ENCODE data around the gene SEMA6B. TPM values are rescaled to one million over a fixed set of nuclear protein-coding genes. Genes with fewer than 3 reads are reported as not detected.
A peak's percentile ranks its signal among the peaks of the same experiment; 100 is the strongest.
"Not testable (repeated sequence)": the region's sequence is repeated elsewhere in the genome, so short reads cannot be mapped to it uniquely, and the experiment has no call there.

Gene SEMA6B
- total and polyA plus RNA-seq, 12 donors = 3.4 to 27.9 (median 9.4) TPM

DNA sequence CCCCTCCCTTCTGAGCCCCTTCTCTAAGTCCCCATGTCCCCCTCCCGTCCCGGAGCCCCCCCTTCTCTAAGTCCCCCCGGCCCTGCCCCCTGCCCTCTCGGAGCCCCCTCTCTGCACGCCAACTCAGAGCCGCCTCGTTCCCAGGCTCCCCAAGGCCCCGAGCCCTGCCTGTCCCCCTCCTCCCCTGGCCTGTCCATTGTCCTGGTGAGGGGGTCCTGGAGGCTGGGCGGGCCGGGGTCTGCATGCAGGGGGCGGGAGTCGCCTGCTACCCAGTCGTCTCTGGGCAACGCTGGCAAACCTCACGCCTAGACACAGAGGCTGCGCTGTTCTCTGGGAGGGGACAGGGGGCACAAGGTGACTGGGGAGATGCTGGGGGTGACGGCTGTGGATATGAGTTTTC, 39.2 kb upstream of the SEMA6B start:
- WGBS, 2 donors = 9 to 10% methylated on average over 15 to 17 of the region's 17 CpGs
- H3K4me3 ChIP-seq = no peak overlapping the region
- intact Hi-C loops (cut with DNase I) = no loop called here

DNA sequence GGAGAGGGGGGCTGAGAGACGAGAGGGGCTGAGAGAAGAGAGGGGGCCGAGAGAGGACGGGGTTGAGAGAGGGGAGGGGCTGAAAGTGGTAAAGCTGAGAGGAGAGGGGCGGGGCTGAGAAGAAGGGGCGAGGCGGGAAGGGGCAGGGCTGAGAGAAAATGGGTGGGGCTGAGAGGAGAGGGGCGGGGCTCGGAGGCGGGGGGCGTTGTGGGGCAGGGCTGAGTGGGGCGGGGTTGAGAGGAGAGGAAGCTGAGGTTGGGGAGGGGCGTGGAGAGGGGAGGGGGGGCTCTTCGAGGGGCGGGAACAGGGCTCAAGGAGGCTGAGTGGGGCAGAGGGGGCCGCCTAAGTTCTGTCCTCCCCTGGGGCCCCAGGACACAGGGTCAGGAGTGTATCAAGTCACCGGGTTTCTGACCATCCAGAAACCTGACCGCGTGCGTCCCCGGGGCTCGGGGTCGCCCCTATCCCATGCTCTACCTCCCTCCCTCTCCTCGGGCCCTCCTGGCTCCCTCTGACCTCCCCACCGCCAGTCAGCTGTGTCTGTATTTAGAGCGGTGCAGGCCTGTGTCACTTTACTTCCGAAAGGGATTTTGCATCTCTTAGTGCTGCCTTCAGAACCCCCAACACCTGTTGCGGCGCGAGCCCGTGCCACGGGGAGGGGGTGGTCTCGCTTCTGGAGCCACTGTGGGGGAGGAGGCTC, 38.6 kb upstream of the SEMA6B start:
- peaks cover 6 to 75% (median 58%) of the 10 kb centered on the region in 7 donors for H3K27me3 ChIP-seq
- no peaks in the 10 kb centered on the region for H3K9me3 ChIP-seq
- H3K4me1 ChIP-seq = peaks cover 3 to 10% (median 6%) of the 10 kb centered on the region in 9 donors
- DNase-seq (peak in 1 of 2 donors; percentile 52), ATAC-seq (peak in 7 of 8 donors; percentile 39 to 87 (median 61))
- no peaks in the 10 kb centered on the region for H3K36me3 ChIP-seq
- intact Hi-C loops (cut with DNase I) = no loop called here
- no peak for TF ChIP-seq CTCF (IDR thresholded peaks at IDR 0.05)
- H3K4me3 ChIP-seq = peak overlapping the region in 7 of 10 donors; percentile 7 to 31 (median 16)
- H3K27ac ChIP-seq = no peak overlapping the region
- 1 to 2% methylated on average over 27 to 32 of the region's 32 CpGs for WGBS, 2 donors

More for the DNA sequence above, 39.2 kb upstream of the SEMA6B start:
- Histone ChIP-seq H3K4me1 (peaks cover 3 to 10% (median 6%) of the 10 kb centered on the region in 9 donors), H3K9me3 (no peaks in the 10 kb centered on the region), H3K27ac (no peak overlapping the region), H3K36me3 (no peaks in the 10 kb centered on the region), H3K27me3 (peaks cover 6 to 72% (median 58%) of the 10 kb centered on the region in 7 donors)
- DNase-seq = no peak
- no peak for TF ChIP-seq CTCF (IDR thresholded peaks at IDR 0.05)
- no peak for ATAC-seq

DNA sequence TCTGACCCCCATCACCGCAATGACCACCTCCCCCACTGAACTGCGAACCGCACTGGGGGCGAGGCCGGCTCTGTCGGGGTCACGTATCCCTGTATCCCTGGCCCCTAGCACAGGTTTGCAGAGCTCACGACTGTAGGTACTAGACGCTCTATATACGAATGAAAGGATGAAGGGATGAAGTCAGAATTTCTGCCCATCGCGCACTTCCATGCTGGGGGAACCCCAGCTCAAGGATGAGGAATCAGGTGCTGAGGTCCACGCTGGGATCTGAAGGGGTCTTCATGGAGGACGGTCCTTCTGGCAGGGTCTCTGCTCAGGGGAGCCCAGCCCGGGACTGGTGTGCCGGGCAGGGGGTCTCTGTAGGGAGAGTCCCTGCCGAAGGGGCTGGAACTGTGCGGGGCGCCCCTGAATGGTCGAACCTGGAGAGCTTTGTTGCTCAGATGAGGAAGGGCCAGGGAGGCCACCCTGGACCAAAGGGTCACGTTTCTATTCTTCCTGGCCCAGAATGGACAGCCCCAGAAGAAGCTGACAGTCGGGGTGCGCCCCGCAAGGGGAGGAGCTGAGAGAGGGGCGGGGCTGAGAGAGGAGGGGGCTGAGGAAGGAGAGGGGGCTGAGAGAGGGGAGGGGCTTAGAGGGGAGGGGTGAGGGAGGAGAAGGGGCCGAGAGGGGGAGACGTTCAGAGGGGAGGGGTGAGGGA, 37.9 kb upstream of the SEMA6B start:
- ATAC-seq (peak in 4 of 8 donors; percentile 11 to 38 (median 30)), DNase-seq (no peak)
- no peak overlapping the region for H3K4me3 ChIP-seq
- peaks cover 6 to 82% (median 58%) of the 10 kb centered on the region in 7 donors for H3K27me3 ChIP-seq
- H3K36me3 ChIP-seq = no peaks in the 10 kb centered on the region
- H3K9me3 ChIP-seq = no peaks in the 10 kb centered on the region
- H3K27ac ChIP-seq = no peak overlapping the region
- WGBS, 2 donors = 8 to 11% methylated on average over 27 of the region's 27 CpGs
- intact Hi-C loops (cut with DNase I) = no loop called here
- no peak for TF ChIP-seq CTCF (IDR thresholded peaks at IDR 0.05)
- H3K4me1 ChIP-seq = peaks cover 3 to 10% (median 6%) of the 10 kb centered on the region in 9 donors

- no peak overlapping the region for H3K27ac ChIP-seq
- no peak for ATAC-seq
- 44 to 45% methylated on average over 21 of the region's 21 CpGs for WGBS, 2 donors
- H3K36me3 ChIP-seq = no peaks in the 10 kb centered on the region
- H3K27me3 ChIP-seq = peaks cover 6 to 86% (median 56%) of the 10 kb centered on the region in 7 donors
- H3K4me3 ChIP-seq = no peak overlapping the region
- H3K4me1 ChIP-seq = peaks cover 3 to 10% (median 6%) of the 10 kb centered on the region in 9 donors
- DNase-seq = no peak
- intact Hi-C loops (cut with DNase I) = no loop called here
- no peaks in the 10 kb centered on the region for H3K9me3 ChIP-seq
- no peak for TF ChIP-seq CTCF (IDR thresholded peaks at IDR 0.05)
These were observed 36.8 kb upstream of the SEMA6B start for GRCh38 chr19:4596033-4596904.

DNA sequence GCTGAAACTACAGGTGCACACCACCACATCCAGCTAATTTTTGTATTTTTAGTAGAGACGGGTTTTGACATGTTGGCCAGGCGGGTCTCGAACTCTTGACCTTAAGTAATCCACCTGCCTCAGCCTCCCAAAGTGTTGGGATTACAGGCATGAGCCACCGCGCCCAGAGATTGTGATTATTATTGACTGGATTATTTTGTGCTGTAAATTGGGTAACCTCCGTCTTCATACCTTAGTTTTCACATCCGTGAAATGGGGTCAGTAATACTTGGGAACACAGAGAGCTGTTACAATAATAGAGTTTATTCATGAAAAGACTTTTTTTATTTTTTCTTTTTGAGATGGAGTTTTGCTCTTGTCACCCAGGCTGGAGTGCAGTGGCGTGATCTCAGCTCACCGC, 35.7 kb upstream of the SEMA6B start:
- intact Hi-C loops (cut with DNase I); H3K9me3 ChIP-seq; DNase-seq; ATAC-seq; H3K36me3 ChIP-seq; H3K27ac ChIP-seq; H3K4me1 ChIP-seq; H3K4me3 ChIP-seq: not testable (repeated sequence)
- H3K27me3 ChIP-seq = peaks cover 6 to 84% (median 46%) of the 10 kb centered on the region in 7 donors
- 95 to 96% methylated on average over 9 of the region's 9 CpGs for WGBS, 2 donors

All from heart right ventricle (tissue), 16 donors.